GM19438 (cell line): ENCODE measurements around the gene NRG2.

Experiments
- ATAC-seq: cut with Tn5 transposase; IDR thresholded peaks from one replicate; pipeline ENCODE4 v1.9.1; 2021; ENCODE audit warnings: low read depth; ENCODE audit not compliant: unreplicated experiment

The NRG2 gene

DNA sequence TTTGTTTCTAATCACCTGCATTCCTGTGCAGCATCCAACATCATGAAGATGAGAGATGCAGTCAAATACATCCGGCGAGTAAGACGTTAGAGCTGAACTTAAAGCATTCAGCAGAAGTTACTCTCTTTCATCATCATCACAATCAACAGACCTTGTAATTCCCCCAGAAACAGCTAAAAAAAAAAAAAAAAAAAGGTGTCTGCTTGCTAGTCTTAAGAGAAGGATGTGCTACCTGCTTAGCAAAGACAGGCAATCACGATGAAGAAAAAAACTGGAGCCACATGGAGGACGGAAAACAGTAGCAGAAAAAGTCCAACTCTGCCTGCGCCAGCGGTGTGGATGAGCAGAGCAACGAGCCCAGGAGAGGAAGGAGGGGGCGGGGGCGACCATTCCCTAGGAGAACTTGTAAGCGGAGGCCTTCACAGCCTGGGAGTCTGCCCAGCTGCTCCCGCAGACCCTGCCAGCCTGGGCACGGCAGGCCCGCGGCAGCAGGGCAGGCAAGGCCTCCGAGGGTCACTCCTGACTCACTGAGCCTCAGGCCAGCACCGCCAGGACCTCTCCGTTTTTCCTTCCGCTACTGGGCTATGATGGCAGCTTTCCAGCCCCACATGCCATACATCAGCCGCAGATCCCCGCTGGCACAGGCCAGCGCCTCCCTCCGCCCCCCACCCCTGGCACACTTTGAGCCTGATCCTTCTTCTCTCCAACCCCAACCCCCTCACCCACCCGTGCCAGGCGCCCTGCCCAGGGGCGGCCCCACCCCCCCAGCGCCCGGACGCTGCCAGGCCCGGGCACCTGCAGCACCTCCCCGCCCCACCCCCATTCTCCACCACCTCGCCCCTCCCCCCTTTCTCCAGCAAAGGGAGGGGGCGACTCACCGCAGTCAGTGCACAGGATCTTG is 1.4 kb downstream of the NRG2 start:
- ATAC-seq, result no peak

DNA sequence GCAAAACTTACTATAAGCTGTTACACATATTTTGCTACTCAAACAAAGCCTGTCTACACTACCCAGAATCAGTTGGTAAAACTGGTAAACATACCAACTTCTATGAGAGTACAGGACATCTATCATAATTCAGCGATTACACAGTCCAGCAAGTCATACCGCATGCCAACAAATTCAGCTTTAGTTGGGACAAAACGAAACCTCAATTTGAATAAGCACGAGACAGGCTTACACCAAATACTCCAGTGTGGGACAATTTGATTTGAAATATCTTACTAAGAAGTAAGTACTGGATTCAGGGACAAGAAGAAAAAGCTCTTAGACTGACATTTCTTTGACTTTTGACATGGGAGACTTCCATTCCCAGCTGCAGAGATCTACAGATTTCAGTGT is 2.0 kb downstream of the NRG2 start:
- no peak for ATAC-seq

DNA sequence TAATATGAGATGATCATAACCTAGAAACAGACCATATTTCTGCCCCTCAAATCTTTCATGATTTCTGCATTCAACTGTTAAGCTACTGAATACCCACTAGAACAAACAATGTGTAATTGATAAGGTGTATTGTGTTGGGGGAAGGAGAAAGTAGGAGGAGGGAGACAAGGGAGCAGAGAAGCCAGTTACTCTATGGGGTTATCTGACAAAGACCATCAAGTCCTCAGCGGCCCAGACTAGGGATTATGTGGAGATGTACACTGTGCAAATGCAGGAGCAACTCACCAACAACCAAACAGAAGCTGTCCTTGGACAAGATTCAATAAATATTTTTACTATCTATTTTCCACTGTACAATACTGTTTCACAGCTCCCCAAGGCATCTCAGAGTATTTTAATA is 2.7 kb downstream of the NRG2 start:
- no peak for ATAC-seq

DNA sequence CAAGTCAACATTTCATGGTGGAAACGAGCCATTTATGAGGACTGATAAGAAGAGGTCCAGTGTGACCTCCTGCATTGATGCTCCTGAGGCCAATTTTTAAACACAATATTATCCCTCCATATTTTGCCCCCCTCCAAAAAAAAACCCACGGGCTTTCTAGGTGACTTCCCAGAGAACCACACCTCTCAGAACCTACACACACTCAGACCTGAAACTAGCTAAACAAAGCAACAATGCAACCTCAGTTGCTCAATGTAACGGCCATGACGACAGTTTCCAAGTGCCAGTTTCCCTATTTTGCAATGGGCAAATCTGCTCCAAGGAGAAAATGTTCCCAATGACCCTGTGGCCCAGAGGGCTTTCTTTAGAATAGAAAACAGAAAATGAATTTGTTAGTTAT is 3.5 kb downstream of the NRG2 start:
- no peak for ATAC-seq

DNA sequence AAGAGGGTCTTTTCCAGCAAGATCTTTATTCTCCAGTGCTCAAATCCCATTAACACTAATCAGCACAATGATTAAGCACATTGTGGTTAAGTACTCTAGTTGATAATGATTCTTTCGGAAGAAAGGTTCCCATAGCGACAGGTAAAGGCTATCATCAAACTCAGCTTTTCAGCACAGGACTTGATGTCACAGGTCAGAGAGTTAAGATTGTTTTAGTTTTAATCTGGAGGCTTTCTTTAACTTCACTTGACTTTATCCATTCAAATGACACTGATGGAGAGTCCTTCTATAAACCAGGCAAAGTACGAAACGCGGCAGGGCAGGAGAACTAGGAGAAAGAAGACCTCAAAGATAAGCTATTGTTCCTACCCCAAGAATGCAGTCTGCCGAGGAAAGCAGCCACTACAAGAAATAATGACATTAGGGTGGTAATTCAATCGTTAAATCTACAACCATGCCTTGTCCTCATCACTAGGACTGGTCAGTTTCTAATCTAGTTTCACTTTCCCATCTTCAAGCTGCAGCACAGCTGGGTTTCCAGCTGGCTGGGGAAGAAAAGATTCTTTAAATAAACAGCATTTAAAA is 4.6 kb downstream of the NRG2 start:
- ATAC-seq, result no peak

DNA sequence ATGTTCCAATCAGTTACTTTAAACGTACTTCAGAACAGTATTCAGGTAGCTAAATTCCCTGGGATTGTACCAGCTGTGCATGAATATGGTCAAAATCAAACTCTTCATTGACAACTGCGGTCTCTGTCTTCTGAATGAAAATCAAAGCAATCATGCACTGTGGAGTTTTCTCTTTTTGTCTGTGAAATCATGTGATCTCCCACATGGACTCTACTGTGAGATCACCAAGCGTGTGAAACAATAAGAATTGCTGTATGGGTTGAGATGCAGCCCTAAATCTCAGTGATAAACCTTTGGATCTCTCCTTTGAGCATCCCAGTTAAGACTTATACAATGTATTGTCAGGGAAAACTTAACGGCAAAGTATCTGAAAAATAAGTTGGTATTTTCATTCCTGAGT is 6.1 kb downstream of the NRG2 start:
- ATAC-seq, result no peak

DNA sequence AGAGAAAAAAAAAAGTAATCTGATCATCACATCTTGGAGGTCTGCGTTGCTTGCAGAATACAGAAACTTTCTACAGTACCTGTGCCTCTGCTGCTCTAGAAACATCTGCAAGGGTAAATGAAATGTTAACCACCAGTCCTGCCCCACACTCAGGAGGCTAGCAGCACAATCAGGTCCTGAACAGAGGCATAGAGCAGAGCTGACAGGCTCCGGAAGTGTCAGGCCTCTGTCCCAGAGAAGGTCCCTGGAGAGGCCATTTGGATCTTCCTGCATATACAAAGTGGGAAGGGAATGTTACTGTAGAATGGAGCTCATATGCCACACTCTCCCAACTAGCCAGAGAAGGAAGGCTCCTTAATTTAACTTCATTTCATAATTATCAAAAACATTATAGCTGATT is 7.2 kb downstream of the NRG2 start:
- no peak for ATAC-seq

DNA sequence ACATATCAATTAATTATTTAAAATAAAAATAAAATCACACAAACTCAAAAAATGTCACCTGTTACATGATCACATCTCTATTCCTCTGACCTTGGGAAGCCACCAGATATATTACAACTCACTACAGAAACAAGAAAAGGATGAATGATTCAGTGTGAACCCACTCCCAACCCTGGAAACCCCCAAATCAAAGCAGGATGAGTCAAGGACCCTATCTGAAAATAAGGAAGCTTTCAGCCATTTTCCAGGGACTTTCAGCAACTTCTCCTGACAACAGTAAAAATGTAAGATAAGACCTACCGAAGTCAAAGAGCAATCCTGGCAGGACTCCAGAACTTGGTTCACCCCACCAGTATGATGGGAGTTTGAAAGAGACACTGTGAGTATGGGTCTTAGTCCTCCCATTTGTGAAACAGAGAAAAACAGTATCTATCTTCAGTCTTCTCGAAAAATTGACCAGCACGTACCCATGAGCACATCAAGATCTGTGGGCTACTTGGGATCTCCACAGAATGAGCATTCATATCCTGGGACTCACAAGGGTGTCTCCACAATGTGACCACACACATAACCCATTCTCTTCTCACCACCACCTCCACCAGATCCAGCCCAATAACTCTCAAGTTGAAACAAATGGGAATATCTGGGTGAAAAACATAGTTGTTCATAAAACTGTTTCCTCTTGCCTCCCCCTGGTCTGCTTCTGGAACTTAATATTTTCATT is 9.9 kb downstream of the NRG2 start:
- ATAC-seq, result no peak

DNA sequence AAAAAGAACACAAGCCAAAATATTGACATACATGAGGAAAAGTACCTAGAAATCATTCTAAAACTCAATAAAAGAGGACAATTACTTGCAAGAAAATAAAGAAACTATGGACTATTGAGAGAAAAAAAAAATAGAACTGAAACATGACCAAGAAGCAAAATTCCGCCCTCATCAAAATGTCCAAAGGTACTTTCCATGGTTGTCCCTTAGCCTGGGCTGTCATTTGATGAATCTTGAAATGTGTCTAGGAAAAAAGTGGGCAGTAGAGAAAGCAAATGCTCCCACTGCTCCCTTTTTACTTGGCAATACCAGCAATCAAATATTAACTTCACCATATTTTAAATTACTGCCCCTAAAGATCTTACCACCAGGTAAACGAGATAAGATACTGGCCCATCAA is 10.8 kb downstream of the NRG2 start:
- ATAC-seq, result no peak

DNA sequence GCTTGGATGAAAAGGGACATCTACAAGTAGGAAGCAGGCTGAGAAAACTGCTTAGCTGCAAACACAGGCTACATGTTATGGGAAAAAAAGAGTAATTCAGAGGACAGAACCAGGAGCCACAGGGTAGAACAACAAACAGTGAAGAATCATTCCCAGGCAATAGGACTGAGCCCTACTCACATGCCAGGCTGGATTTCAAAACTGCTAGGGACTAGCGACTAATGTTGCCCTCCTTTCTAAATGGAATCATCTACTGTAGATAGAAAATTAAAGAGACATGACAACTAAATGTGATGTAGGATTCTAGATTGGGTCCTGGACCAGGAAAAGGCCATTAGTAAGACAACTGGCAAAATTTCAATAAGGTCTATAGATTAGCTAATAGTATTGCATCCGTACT is 15.3 kb downstream of the NRG2 start:
- no peak for ATAC-seq

DNA sequence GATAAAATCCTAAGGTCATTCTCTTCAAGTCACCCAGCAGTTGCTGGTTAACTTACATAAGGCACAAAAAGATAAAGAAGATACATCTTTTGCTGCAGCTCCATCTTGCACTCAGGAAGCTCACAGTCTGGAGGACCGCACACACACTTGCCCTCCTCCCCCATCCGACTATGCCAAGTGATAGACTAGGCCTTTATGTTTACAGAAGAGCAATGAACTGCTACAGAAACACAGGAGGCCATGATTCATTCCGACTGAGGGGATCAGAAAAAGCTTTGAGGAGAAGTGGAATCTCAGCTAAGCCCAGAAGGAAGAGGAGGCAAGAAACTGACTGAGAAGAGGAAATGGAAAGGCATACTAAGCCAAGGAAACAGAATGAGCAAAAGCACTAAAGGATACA is 17.4 kb downstream of the NRG2 start:
- ATAC-seq, result no peak

DNA sequence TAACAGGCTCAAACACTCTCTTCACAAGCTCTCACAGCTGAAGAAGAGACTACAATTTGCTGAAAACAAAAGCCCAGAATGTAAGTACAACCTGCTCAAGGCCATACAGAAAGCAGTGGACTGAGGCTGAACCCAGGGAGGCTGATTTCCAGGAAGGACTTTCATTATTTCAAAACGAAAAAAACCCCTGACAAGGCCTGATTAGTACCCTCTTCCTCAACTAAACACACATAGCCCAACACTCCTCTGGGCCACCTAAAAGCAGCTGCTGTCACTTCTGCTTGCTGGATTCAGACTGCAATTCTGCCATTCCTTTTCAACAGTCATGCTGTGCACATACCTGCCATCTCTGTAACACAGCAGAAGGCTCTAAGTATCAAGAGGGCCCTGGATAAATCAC is 18.2 kb downstream of the NRG2 start:
- ATAC-seq, result no peak

DNA sequence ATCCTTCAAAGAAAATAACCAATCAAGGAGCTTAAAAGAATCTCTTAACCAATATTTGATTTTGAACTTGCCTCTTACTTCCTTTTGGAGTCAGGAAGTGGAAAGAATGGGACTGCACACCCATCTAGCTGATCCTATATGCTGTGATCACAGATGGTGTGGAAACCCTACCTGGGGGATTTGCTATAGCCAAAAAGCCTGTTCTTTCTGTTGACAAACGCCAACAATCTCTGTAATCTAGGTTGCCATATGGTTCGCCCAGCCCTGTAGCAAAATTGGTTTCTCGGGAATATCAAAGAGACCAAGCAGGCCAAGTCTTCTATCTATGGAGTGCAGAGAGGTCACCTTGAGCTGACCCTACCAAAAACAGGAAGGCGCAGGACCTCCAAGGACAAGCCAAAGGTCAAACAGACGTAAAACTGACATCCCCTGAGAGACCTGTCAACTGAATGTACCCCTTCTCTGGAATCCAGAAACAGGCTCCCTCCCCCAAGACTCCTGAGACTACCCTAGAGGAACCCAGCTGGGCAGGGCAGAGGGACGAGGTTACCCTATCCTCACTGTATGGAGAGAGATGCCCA is 19.4 kb downstream of the NRG2 start:
- no peak for ATAC-seq

DNA sequence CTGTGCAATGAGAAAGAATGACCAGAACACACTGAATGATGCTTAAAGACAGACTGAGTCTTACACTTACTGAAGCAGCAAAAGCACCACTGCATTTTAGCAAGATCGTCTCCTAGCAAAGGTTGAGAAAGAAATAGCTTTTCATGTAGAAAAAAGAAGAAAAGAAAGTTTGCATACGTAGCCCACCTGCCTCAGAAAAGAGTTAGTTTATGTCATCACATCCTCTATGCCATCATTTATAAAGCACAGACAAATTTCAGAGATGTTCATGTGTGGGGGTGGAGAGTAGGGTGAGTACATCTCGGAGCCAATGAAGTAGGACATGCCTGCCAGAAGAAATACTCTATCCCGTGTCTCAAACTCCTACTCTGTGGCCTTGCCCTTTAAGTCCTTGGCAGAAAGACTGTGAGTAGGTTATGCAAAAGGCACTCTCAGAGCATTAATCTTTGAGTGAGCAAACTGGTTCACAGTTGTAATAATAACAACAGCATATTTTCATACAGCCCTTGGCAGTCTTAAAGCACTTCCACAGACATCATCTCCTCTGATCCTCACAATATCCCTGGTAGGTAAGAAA is 22.4 kb downstream of the NRG2 start:
- no peak for ATAC-seq

DNA sequence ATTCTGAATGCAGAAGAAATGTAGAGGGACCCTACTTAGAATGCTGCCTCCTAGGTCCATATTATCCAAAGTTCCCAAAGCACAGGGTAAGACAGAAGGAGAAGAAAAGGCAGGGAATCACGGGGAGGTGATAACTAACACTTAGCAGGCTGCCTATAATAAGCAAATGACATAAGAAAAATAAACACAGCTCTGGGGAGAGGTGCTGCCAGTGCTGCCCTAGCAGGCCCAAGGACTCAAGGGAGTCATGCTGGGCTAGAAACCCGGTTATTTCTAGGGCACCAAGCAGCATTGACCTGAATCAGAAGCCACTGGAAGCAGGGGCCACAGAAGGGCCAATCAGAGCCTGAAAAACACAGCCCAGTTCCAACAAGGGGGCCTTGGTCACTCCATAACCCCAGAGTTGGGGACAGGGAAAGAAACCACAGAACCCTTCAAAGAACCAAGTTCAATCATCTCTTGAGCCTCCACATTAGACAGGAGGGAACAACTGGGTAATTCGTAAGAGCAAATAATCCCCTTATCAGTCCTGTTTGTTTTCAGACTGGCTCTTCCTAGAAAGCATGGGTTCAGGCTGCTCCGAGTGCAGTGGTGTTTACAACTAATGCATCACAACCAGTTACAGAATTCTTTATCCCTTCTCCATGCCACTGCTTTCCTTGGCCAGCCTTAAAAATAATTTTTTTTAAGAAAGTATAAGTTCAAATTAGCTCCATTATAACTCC is 24.0 kb downstream of the NRG2 start:
- ATAC-seq, result no peak

DNA sequence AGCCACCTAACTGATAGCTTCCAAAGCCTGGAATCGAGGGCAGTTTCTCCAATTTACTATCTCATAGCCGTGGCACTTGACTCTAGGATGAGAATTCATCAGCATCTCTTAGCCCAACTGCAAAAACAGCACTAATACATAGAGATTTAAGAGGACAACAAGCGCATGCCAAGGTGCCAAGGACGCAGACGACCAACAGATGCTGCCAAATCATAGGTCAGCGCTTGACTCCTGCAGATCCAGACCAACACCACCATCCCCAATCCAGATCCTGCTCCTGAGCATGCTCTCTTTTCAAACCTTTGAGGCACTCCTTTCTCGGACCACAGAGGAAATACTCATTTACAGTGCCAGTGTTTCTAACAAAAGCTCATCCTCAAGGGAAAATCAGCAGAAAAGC is 24.6 kb downstream of the NRG2 start:
- no peak for ATAC-seq

DNA sequence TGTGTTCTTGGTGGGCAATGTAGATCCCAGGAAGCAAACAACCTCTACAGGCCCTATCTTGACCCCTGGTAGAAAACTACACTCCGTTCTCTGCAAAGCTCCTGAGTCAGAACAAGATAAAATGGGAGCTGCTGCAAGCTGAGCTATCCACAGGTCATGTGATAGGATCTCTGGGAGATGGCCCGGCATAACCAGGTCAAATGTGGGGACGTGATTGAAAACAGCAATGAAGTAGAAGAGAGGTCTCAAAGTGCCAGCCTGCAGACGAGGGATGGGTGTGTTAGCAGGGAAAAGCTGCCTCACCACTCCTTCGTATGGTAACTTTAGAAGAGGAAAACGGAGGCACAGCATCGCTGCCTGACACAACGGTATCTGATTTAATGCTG is 25.0 kb downstream of the NRG2 start:
- no peak for ATAC-seq

DNA sequence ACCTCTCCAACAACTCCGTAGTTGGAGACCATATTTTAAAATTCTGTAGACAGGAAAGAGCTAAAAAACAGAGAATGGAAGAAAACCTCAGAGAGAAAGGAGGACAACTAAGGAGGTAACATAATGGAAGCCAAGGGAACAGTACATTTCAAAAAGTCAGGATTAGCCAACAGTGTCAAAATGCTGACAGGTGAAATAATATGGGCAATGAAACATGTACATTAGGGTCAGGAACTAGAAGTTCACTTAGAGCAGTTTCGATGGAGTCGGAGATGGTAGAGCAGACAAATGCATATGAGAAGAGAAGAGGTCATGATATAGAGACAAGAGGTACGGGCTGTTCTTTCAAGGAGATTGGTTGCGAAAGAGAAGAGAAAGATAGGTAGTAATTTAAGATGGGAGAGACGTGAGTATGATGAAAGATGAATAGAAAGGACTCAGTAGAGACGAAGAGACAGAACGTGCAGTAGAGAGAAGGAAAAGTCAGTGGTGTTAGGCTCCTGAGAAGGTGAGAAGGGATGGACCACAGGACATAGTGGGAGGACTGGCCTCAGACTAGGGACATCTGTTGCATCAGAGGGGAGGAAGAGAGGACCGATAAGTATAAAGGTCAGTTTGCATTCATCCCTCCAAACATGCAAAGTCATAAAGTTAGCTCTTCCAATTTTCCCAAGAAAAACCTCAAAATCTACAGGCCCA is 25.6 kb downstream of the NRG2 start:
- ATAC-seq, result no peak

DNA sequence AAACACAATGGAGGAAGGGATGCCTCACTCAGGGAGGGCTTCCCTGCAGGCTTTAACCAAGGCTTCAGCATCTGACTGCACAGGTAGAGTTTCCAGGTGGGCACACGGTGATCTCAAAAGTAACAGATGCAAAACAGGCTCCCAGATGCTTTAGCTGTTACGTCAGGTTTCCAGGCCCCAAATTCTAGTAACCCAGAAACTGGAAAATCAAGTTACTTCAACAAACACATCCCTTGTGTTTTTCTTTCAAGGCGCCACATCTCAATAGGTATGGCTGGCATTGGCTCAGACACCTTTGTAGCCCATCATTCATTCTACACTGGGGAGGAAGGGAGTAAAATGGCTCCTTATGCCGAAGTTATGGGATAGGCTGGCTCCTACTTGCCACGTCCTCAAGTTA is 27.4 kb downstream of the NRG2 start:
- no peak for ATAC-seq

DNA sequence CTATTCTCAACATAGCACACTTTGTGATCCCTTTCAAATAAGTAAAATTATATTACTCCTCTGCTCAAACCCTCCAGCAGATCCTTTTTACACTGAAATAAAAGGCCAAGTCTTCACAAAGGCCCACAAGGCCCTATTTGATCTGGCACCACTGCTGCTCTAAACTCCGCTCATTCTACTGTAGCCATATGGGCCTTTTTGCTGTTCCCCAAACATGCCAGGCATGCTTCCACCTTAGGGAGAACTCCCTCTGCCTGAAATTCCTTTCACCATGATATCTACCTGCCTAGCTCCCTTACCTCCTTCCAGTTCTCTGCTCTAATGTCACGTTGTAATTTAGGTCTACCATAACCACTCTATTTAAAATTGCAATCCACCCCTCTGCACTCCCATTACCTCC is 28.3 kb downstream of the NRG2 start:
- ATAC-seq, result no peak
